ENCODE measurements around the gene SLCO2B1. TPM values are rescaled to one million over a fixed set of nuclear protein-coding genes. Genes with fewer than 3 reads are reported as not detected.

SLCO2B1 gene
- total RNA-seq, 1 donor from 2014 or later = 19.2 TPM

DNA sequence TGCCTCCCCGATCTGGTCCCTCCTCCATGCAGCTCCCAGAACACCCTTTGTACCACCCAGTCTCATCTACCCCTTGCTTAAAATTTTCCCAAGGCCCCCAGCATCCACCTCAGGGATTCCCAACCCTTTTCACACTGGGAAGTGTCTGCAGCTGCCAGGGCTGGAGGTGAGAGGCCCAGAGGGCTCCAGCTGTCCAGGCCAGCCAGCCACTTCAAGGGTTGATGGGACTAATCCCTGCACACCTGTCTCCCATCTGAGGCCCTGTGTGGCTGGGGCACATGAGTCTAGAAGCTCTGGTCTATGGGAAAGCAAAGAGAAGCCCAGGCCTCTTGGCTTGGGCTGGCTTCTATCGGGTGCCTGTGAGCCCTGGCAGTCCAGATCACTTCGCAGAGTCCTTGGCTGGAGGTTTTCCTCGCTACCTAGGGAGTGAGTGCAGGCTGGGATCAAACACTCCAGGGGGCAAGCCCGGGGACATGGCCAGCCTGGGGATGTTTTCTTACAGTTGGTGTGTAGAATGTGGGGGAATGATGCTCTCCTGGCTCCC lies 48.6 kb downstream of the SLCO2B1 start:
- Mint-ChIP-seq H3K4me1 (ENCODE audit: low read depth) (peaks cover 14% of the 10 kb centered on the region), H3K36me3 (ENCODE audit: low read depth) (no peaks in the 10 kb centered on the region), H3K4me3 (ENCODE audit: unreplicated experiment) (no peak overlapping the region), H3K27me3 (ENCODE audit: low read depth) (peaks cover 19% of the 10 kb centered on the region), H3K27ac (ENCODE audit: unreplicated experiment) (no peak overlapping the region), H3K9me3 (ENCODE audit: low read depth) (no peaks in the 10 kb centered on the region)
- no peak for DNase-seq (ENCODE audit: low spot score)
- TF ChIP-seq, protein P1, sequence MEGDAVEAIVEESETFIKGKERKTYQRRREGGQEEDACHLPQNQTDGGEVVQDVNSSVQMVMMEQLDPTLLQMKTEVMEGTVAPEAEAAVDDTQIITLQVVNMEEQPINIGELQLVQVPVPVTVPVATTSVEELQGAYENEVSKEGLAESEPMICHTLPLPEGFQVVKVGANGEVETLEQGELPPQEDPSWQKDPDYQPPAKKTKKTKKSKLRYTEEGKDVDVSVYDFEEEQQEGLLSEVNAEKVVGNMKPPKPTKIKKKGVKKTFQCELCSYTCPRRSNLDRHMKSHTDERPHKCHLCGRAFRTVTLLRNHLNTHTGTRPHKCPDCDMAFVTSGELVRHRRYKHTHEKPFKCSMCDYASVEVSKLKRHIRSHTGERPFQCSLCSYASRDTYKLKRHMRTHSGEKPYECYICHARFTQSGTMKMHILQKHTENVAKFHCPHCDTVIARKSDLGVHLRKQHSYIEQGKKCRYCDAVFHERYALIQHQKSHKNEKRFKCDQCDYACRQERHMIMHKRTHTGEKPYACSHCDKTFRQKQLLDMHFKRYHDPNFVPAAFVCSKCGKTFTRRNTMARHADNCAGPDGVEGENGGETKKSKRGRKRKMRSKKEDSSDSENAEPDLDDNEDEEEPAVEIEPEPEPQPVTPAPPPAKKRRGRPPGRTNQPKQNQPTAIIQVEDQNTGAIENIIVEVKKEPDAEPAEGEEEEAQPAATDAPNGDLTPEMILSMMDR (IDR thresholded peaks at IDR 0.05) = no peak

DNA sequence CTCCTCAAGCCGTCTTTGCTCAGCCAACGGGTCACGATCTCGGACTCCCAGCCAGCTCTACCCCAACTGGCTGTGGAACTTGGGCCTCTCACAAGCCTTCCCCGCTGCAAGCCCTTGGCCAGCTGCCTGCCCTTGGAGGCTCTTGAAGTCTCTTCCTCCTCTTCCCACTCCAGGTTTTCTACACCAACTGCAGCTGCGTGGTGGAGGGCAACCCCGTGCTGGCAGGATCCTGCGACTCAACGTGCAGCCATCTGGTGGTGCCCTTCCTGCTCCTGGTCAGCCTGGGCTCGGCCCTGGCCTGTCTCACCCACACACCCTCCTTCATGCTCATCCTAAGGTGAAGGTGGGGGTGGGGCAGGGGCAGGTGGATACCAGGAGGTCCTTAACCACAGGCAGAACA lies 49.1 kb downstream of the SLCO2B1 start:
- H3K9me3 Mint-ChIP-seq (ENCODE audit: low read depth) = no peaks in the 10 kb centered on the region
- no peak for DNase-seq (ENCODE audit: low spot score)
- no peak overlapping the region for H3K4me3 Mint-ChIP-seq (ENCODE audit: unreplicated experiment)
- H3K27me3 Mint-ChIP-seq (ENCODE audit: low read depth) = peaks cover 19% of the 10 kb centered on the region
- no peak overlapping the region for H3K27ac Mint-ChIP-seq (ENCODE audit: unreplicated experiment)
- peaks cover 9% of the 10 kb centered on the region for H3K4me1 Mint-ChIP-seq (ENCODE audit: low read depth)
- H3K36me3 Mint-ChIP-seq (ENCODE audit: low read depth) = no peaks in the 10 kb centered on the region
- TF ChIP-seq, protein P1 (IDR thresholded peaks at IDR 0.05) = no peak

GRCh38 chr11:75200531-75200930 lies 49.6 kb downstream of the SLCO2B1 start:
- Mint-ChIP-seq H3K4me3 (ENCODE audit: unreplicated experiment) (no peak overlapping the region), H3K4me1 (ENCODE audit: low read depth) (peaks cover 4% of the 10 kb centered on the region), H3K27me3 (ENCODE audit: low read depth) (peaks cover 19% of the 10 kb centered on the region), H3K9me3 (ENCODE audit: low read depth) (no peaks in the 10 kb centered on the region), H3K27ac (ENCODE audit: unreplicated experiment) (no peak overlapping the region), H3K36me3 (ENCODE audit: low read depth) (no peaks in the 10 kb centered on the region)
- DNase-seq (ENCODE audit: low spot score) = no peak
- TF ChIP-seq, protein P1 (IDR thresholded peaks at IDR 0.05) = no peak

GRCh38 chr11:75201771-75202170 lies 50.9 kb downstream of the SLCO2B1 start:
- H3K27me3 Mint-ChIP-seq (ENCODE audit: low read depth) = peaks cover 20% of the 10 kb centered on the region
- DNase-seq (ENCODE audit: low spot score) = no peak
- H3K4me3 Mint-ChIP-seq (ENCODE audit: unreplicated experiment) = no peak overlapping the region
- H3K36me3 Mint-ChIP-seq (ENCODE audit: low read depth) = no peaks in the 10 kb centered on the region
- TF ChIP-seq, protein P1 (IDR thresholded peaks at IDR 0.05) = no peak
- no peaks in the 10 kb centered on the region for H3K9me3 Mint-ChIP-seq (ENCODE audit: low read depth)
- H3K27ac Mint-ChIP-seq (ENCODE audit: unreplicated experiment) = no peak overlapping the region
- H3K4me1 Mint-ChIP-seq (ENCODE audit: low read depth) = no peaks in the 10 kb centered on the region

GRCh38 chr11:75202195-75202594 lies 51.3 kb downstream of the SLCO2B1 start:
- H3K4me3 Mint-ChIP-seq (ENCODE audit: unreplicated experiment) = no peak overlapping the region
- DNase-seq (ENCODE audit: low spot score) = no peak
- H3K36me3 Mint-ChIP-seq (ENCODE audit: low read depth) = no peaks in the 10 kb centered on the region
- no peak overlapping the region for H3K27ac Mint-ChIP-seq (ENCODE audit: unreplicated experiment)
- H3K9me3 Mint-ChIP-seq (ENCODE audit: low read depth) = no peaks in the 10 kb centered on the region
- peaks cover 20% of the 10 kb centered on the region for H3K27me3 Mint-ChIP-seq (ENCODE audit: low read depth)
- TF ChIP-seq, protein P1 (IDR thresholded peaks at IDR 0.05) = no peak
- no peaks in the 10 kb centered on the region for H3K4me1 Mint-ChIP-seq (ENCODE audit: low read depth)

Data from chondrocyte (in vitro differentiated cells).